Measurements from ENCODE around the gene ICAM1.

The ICAM1 gene

DNA sequence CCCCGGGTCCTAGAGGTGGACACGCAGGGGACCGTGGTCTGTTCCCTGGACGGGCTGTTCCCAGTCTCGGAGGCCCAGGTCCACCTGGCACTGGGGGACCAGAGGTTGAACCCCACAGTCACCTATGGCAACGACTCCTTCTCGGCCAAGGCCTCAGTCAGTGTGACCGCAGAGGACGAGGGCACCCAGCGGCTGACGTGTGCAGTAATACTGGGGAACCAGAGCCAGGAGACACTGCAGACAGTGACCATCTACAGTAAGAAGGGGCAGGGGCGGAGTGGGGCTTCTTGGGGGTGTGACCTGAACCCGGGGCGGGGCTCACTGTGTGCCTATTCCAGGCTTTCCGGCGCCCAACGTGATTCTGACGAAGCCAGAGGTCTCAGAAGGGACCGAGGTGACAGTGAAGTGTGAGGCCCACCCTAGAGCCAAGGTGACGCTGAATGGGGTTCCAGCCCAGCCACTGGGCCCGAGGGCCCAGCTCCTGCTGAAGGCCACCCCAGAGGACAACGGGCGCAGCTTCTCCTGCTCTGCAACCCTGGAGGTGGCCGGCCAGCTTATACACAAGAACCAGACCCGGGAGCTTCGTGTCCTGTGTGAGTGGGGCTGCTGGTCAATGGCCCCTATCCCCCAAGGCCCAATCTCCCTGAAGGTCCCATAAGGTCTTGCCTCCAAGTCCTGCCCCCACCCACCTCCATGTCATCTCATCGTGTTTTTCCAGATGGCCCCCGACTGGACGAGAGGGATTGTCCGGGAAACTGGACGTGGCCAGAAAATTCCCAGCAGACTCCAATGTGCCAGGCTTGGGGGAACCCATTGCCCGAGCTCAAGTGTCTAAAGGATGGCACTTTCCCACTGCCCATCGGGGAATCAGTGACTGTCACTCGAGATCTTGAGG is 13.4 kb downstream of the ICAM1 start:
- no peak overlapping the region for H3K4me3 ChIP-seq (ENCODE audit: control insufficient read depth, low read depth, low read length)
- no peak for DNase-seq (ENCODE audit: low read depth)
- TF ChIP-seq, protein P1, sequence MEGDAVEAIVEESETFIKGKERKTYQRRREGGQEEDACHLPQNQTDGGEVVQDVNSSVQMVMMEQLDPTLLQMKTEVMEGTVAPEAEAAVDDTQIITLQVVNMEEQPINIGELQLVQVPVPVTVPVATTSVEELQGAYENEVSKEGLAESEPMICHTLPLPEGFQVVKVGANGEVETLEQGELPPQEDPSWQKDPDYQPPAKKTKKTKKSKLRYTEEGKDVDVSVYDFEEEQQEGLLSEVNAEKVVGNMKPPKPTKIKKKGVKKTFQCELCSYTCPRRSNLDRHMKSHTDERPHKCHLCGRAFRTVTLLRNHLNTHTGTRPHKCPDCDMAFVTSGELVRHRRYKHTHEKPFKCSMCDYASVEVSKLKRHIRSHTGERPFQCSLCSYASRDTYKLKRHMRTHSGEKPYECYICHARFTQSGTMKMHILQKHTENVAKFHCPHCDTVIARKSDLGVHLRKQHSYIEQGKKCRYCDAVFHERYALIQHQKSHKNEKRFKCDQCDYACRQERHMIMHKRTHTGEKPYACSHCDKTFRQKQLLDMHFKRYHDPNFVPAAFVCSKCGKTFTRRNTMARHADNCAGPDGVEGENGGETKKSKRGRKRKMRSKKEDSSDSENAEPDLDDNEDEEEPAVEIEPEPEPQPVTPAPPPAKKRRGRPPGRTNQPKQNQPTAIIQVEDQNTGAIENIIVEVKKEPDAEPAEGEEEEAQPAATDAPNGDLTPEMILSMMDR (conservative IDR thresholded peaks at IDR 0.05; ENCODE audit: control insufficient read depth, insufficient read depth, low read depth, low read length): no peak

DNA sequence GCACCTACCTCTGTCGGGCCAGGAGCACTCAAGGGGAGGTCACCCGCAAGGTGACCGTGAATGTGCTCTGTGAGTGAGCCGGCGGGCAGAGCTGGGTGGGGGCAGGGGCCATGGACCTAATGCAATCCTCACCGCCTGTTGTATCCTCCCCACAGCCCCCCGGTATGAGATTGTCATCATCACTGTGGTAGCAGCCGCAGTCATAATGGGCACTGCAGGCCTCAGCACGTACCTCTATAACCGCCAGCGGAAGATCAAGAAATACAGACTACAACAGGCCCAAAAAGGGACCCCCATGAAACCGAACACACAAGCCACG is 14.0 kb downstream of the ICAM1 start:
- TF ChIP-seq, protein P1 (conservative IDR thresholded peaks at IDR 0.05; ENCODE audit: control insufficient read depth, insufficient read depth, low read depth, low read length): no peak
- no peak for DNase-seq (ENCODE audit: low read depth)
- no peak overlapping the region for H3K4me3 ChIP-seq (ENCODE audit: control insufficient read depth, low read depth, low read length)

DNA sequence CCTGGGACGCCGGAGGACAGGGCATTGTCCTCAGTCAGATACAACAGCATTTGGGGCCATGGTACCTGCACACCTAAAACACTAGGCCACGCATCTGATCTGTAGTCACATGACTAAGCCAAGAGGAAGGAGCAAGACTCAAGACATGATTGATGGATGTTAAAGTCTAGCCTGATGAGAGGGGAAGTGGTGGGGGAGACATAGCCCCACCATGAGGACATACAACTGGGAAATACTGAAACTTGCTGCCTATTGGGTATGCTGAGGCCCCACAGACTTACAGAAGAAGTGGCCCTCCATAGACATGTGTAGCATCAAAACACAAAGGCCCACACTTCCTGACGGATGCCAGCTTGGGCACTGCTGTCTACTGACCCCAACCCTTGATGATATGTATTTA is 14.5 kb downstream of the ICAM1 start:
- TF ChIP-seq, protein P1 (conservative IDR thresholded peaks at IDR 0.05; ENCODE audit: control insufficient read depth, insufficient read depth, low read depth, low read length): no peak
- no peak for DNase-seq (ENCODE audit: low read depth)
- H3K4me3 ChIP-seq (ENCODE audit: control insufficient read depth, low read depth, low read length): no peak overlapping the region

DNA sequence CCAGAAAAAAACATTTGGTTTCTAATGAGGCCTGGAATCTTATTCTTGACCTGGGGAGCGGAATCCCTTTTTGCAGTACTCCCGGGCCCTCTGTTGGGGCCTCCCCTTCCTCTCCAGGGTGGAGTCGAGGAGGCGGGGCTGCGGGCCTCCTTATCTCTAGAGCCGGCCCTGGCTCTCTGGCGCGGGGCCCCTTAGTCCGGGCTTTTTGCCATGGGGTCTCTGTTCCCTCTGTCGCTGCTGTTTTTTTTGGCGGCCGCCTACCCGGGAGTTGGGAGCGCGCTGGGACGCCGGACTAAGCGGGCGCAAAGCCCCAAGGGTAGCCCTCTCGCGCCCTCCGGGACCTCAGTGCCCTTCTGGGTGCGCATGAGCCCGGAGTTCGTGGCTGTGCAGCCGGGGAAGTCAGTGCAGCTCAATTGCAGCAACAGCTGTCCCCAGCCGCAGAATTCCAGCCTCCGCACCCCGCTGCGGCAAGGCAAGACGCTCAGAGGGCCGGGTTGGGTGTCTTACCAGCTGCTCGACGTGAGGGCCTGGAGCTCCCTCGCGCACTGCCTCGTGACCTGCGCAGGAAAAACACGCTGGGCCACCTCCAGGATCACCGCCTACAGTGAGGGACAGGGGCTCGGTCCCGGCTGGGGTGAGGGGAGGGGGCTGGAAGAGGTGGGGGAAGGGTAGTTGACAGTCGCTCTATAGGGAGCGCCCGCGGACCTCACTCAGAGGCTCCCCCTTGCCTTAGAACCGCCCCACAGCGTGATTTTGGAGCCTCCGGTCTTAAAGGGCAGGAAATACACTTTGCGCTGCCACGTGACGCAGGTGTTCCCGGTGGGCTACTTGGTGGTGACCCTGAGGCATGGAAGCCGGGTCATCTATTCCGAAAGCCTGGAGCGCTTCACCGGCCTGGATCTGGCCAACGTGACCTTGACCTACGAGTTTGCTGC is 16.1 kb downstream of the ICAM1 start, which contains the start of gene ICAM4:
Gene ICAM4, plus strand, starts transcription at position 153 of the 935 bp plus-strand sequence. Its CDS starts 58 bp downstream, at position 211.
- TF ChIP-seq, protein P1 (conservative IDR thresholded peaks at IDR 0.05; ENCODE audit: control insufficient read depth, insufficient read depth, low read depth, low read length): no peak
- DNase-seq (ENCODE audit: low read depth): no peak
- H3K4me3 ChIP-seq (ENCODE audit: control insufficient read depth, low read depth, low read length): no peak within 1 kb of the TSS

DNA sequence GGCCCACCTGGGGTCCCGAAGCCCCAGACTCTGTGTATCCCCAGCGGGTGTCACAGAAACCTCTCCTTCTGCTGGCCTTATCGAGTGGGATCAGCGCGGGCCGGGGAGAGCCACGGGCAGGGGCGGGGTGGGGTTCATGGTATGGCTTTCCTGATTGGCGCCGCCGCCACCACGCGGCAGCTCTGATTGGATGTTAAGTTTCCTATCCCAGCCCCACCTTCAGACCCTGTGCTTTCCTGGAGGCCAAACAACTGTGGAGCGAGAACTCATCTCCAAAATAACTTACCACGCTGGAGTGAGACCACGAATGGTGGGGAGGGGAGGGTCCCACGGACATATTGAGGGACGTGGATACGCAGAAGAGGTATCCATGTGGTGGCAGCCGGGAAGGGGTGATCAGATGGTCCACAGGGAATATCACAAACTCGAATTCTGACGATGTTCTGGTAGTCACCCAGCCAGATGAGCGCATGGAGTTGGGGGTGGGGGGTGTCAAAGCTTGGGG is 17.8 kb downstream of the ICAM1 start:
- TF ChIP-seq, protein P1 (conservative IDR thresholded peaks at IDR 0.05; ENCODE audit: control insufficient read depth, insufficient read depth, low read depth, low read length): no peak
- peak; percentile 45 for DNase-seq (ENCODE audit: low read depth)
- H3K4me3 ChIP-seq (ENCODE audit: control insufficient read depth, low read depth, low read length): no peak overlapping the region

DNA sequence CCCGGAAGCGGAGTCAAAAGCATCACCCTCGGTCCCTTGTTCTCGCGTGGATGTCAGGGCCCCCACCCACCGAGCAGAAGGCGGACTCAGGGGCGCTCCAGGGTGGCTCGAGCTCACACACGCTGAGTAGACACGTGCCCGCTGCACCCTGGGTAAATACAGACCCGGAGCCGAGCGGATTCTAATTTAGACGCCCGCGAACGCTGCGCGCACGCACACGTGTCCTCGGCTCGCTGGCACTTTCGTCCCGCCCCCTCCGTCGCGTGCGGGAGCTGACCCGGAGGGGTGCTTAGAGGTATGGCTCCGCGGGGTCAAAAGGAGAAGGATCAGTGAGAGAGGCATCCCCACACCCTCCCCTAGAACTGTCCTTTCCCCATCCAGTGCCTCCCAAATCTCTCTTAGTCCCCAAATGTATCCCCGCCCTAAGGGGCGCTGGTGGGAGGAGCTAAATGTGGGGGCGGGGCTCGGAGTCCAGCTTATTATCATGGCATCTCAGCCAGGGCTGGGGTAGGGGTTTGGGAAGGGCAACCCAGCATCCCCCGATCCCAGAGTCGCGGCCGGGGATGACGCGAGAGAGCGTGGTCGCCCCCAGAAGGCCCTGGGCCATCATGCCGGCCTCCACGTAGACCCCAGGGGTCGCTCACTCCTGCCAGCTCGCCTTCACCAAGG is 18.4 kb downstream of the ICAM1 start:
- H3K4me3 ChIP-seq (ENCODE audit: control insufficient read depth, low read depth, low read length): peak overlapping the region; percentile 25
- DNase-seq (ENCODE audit: low read depth): peak; percentile 32
- TF ChIP-seq, protein P1 (conservative IDR thresholded peaks at IDR 0.05; ENCODE audit: control insufficient read depth, insufficient read depth, low read depth, low read length): no peak
